Measurements from ENCODE around the gene HIVEP3.

- TF ChIP-seq POLR2AphosphoS5 (IDR thresholded peaks at IDR 0.05): no peak
- no peak for TF ChIP-seq CTCF (IDR thresholded peaks at IDR 0.05)
Measured at GRCh38 chr1:41708332-41708731, 210.4 kb downstream of the HIVEP3 start.
